GM18861 (cell line): ENCODE results near the gene DDX51.

ENCODE experiments used
- ATAC-seq: cut with Tn5 transposase; IDR thresholded peaks from one replicate; pipeline ENCODE4 v1.9.1; 2021; ENCODE audit not compliant: unreplicated experiment

DDX51 gene, protein sequence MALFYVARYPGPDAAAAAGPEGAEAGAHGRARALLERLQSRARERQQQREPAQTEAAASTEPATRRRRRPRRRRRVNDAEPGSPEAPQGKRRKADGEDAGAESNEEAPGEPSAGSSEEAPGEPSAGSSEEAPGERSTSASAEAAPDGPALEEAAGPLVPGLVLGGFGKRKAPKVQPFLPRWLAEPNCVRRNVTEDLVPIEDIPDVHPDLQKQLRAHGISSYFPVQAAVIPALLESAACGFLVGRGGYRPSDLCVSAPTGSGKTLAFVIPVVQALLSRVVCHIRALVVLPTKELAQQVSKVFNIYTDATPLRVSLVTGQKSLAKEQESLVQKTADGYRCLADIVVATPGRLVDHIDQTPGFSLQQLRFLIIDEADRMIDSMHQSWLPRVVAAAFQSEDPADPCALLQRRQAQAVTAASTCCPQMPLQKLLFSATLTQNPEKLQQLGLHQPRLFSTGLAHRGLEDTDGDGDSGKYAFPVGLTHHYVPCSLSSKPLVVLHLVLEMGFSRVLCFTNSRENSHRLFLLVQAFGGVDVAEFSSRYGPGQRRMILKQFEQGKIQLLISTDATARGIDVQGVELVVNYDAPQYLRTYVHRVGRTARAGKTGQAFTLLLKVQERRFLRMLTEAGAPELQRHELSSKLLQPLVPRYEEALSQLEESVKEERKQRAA

DNA sequence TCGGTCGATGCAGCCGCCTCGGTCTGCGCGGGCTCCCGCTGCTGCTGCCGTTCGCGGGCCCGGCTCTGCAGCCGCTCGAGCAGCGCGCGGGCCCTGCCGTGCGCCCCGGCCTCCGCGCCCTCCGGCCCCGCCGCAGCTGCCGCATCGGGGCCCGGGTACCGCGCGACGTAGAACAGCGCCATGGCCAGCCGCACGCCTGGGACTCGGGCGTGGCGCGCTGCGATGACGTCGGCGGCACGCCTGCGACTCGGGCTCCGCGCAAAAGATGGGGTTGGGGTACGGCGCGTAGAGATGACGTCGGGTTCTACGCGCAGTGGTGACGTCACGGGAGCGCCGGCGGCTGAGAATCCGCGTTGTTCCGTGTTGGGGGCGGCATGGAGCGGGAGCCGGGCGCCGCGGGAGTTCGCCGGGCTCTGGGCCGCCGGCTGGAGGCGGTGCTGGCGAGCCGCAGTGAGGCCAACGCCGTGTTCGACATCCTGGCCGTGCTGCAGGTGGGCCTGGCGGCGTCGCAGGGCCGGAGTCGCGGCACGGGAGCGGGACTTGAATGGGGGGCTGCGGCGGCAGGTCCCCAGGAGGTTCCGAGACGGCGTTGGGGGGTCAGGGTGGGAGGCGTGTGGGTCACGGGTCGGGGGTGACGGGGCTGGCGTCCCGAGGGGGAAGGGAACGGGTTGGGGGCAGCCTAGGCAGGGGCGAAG lies at the start of gene DDX51, which contains the start of gene NOC4L:
DDX51 (minus strand) TSS at position 205 of the 695 bp plus-strand sequence; CDS start at position 182, 23 bp downstream.
NOC4L (plus strand) TSS at position 343 of the 695 bp plus-strand sequence; CDS start at position 375, 32 bp downstream.
- peak; percentile 80 for ATAC-seq

- ATAC-seq = no peak
Observed at GRCh38 chr12:132191715-132192553, 47.8 kb upstream of the DDX51 start.

DNA sequence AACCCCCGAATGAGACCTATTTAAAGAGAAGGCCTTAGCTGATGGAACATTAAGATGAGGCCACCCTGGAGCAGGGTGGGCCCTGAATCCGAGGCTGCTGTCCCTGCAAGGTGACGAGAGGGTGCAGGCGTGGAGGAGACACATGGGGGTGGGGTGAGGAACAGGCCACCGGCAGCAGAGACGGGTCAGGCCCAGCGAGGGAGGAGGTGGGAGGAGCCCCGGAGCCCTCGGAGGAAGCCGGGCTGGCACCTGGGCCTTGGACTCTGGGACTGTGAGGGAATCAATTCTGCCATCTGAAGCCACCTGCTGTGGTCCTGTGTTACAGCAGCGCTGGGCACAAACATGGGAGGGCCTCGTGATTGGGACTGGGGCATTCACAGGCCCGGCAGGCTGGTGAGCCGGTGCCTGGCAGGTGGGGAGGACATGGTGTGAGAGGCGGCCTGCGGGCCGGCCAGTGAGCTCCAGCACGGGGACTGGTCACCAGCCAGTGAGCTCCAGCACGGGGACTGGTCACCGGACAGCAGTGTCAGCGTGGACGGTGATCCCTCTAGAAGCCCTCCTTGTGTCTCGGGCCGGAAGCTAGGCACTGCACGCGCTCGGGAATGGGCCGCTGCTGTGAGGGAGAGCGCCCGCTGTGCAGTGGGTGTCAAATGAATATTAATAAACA lies 46.8 kb upstream of the DDX51 start:
- no peak for ATAC-seq

GRCh38 chr12:132190012-132190755 lies 46.1 kb upstream of the DDX51 start:
- peak; percentile 3 for ATAC-seq

DNA sequence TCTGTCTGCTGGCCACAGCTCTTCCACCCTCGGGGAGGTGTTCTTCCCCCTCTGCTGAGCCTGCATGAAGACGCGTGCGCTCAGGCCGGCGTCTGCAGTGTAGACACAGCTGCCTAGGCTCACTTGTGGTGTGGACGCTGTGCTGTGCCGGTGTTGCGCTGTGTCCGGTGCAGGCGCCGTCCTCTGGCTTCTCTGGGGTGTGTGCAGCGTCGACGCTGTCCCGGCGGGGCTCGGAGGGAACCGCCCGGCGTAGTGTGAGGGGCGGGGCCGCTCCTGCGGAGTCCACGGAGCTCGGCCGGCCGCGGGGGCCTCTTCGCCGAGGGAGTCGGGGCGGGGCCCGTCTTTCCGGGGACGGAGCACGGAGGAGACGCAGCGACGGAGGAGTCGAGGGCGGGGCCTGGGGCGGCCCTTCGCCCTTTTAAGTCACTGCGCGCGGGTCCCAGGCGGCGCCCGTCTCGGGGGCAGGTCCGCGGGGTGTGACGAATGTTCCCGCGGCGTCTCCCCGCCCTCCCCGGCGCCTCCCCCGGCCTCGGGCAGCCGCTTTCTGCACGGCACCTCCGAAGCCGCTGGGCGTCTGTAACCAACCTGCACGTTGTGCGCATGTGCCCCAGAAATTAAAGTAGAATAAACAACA lies 45.4 kb upstream of the DDX51 start:
- ATAC-seq = peak; percentile 94

- ATAC-seq = no peak
Observed at GRCh38 chr12:132188916-132189325, 44.8 kb upstream of the DDX51 start.

- no peak for ATAC-seq
Observed at GRCh38 chr12:132188451-132188901, 44.4 kb upstream of the DDX51 start.

- ATAC-seq = no peak
Observed at GRCh38 chr12:132187646-132188450, 43.7 kb upstream of the DDX51 start.

- ATAC-seq = no peak
Observed at GRCh38 chr12:132186857-132187620, 42.9 kb upstream of the DDX51 start.

GRCh38 chr12:132186208-132186856 lies 42.2 kb upstream of the DDX51 start:
- ATAC-seq = no peak

- ATAC-seq = no peak
Observed at GRCh38 chr12:132185705-132186104, 41.6 kb upstream of the DDX51 start.

DNA sequence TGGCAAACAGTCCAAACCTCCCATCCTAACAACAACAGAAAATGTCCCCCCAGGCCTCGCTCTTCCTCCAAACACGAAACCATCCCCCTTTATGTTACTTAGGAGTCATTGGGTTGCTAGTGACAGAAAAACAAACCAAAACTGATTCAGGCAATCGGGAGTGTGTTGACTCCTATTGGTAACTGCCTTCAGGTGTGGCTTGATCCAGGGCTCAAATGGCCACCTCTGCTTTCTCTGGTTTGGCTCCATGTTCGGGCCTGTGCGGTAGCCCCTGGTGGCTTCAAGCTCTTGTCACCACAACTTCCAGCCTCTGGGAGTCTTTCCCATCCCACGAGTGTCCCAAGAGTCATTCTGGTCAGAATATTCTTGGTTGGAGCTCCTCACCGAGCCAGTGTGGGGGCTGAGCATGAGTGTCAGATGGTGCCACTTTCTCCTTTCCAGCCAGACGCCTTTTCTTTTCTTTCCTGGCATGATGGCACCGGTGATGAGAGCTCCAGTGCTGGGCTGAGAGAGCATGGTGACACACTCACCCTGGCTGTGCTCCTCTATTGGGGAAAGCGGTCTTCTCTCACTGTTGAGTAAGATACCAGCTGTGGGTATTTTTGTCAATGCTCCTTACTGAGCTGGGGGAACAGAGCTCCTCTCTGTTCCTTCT lies 38.7 kb upstream of the DDX51 start:
- ATAC-seq = no peak

GRCh38 chr12:132182206-132182710 lies 38.1 kb upstream of the DDX51 start:
- ATAC-seq = no peak

- ATAC-seq = no peak
Observed at GRCh38 chr12:132181570-132182200, 37.6 kb upstream of the DDX51 start.

GRCh38 chr12:132180648-132181546 lies 36.8 kb upstream of the DDX51 start:
- ATAC-seq = no peak
